OCI-LY1 (cell line): ENCODE measurements around the gene LPAR3.

ENCODE experiments used
- EZH2 ChIP-seq: fragments of 200-600 bp; sonication (generic), shearing (Covaris generic); IDR thresholded peaks from 2 replicates; pipeline ENCODE4 v1.8.0; 2017; ENCODE audit warnings: borderline replicate concordance, mixed run types, mild to moderate bottlenecking, antibody characterized with exemption, low read length, moderate library complexity, mixed read lengths
- TF ChIP-seq, protein P1 (sequence below): fragments of 200-600 bp; sonication (generic), shearing (Covaris generic); IDR thresholded peaks from 2 replicates; pipeline ENCODE4 v1.5.1; 2017; ENCODE audit warnings: mild to moderate bottlenecking, antibody characterized with exemption, low read length, moderate library complexity, mixed read lengths

DNA sequence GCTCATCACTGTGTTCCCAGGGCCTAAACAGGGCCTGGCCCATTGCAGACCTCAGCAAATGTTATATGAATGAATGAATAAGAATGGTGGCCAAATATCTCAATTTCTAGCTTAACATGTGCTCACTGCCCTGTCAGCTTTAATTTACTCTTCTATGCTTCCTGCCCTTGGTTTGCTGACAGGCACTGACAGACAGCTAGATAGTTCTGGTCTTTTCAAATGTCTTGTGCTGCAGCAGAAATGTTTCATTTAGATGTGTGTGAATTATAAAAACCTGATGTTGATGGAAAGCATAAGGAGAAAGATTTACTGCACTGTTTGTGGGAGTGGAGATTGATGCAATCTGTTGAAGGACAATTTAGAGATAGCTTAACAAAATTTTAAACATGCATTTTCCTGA, 48.9 kb downstream of the LPAR3 start:
- TF ChIP-seq EZH2, result no peak
- TF ChIP-seq, protein P1, sequence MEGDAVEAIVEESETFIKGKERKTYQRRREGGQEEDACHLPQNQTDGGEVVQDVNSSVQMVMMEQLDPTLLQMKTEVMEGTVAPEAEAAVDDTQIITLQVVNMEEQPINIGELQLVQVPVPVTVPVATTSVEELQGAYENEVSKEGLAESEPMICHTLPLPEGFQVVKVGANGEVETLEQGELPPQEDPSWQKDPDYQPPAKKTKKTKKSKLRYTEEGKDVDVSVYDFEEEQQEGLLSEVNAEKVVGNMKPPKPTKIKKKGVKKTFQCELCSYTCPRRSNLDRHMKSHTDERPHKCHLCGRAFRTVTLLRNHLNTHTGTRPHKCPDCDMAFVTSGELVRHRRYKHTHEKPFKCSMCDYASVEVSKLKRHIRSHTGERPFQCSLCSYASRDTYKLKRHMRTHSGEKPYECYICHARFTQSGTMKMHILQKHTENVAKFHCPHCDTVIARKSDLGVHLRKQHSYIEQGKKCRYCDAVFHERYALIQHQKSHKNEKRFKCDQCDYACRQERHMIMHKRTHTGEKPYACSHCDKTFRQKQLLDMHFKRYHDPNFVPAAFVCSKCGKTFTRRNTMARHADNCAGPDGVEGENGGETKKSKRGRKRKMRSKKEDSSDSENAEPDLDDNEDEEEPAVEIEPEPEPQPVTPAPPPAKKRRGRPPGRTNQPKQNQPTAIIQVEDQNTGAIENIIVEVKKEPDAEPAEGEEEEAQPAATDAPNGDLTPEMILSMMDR, result no peak
